ENCODE data around the gene C17orf113. TPM values are rescaled to one million over a fixed set of nuclear protein-coding genes. Genes with fewer than 3 reads are reported as not detected.

Gene C17orf113
- total and polyA plus RNA-seq, 4 donors = 0.12 to 0.17 (median 0.14) TPM; not detected in 1

DNA sequence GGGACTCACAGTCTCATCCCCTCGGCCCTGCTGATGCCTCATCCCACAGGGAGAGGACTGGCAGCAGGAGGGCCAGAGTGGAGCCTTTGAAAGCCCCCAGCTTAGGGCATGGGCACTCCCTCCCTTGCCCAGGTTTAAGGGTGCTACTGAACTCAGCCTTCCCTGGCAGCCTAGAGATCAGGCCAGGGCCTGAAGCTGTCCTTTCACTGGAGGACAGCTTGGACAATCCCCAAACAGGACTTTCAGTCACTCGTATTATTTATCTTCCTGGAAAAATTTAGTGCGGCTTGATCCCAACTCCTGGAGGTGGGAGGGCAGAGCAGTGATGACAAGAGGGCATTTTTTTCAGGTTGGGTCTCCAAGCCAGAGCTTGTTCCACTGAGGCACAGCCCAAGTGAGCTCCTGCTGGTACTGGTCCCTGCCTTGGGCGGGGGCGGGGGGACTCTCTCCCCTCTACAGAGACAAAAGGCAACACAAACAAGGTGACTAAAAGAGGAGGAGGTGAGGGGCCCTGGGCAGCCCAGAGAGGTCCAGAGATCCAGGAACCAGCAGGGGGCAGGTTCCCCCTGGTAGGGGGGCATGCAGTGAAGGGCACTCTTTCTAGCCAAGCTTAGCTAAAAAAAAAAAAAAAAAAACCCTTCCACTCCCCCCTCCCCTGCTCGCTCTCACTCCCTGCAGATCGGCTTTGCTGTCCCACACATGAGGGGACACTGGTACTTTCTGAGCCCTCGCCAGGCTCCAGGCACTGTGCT, 46.1 kb upstream of the C17orf113 start:
- Histone ChIP-seq H3K27me3 (ENCODE audit: control insufficient read depth in 4 of 4, insufficient read depth in 4 of 4, low read length in 3 of 4) (no peaks in the 10 kb centered on the region), H3K4me1 (ENCODE audit: control insufficient read depth in 4 of 4, insufficient read depth in 4 of 4, low read length in 3 of 4) (peaks cover 0 to 13% (median 7%) of the 10 kb centered on the region in 4 donors), H3K36me3 (ENCODE audit: control insufficient read depth in 4 of 4, insufficient read depth in 3 of 4, low read depth in 1 of 4, low read length in 3 of 4) (no peaks in the 10 kb centered on the region), H3K4me3 (ENCODE audit: low read depth in 1 of 3, low read length in 3 of 3) (no peak overlapping the region), H3K9me3 (ENCODE audit: control insufficient read depth in 4 of 4, low read length in 3 of 4) (no peaks in the 10 kb centered on the region), H3K9ac (ENCODE audit: low read depth in 1 of 2, low read length in 2 of 2) (no peak overlapping the region), H3K27ac (ENCODE audit: low read depth in 1 of 2, low read length in 2 of 2) (no peak overlapping the region)
- DNase-seq (ENCODE audit: low spot score) = no peak
- WGBS = 69% methylated on average over 8 of the region's 8 CpGs
- no peak for TF ChIP-seq HNF4G (IDR thresholded peaks at IDR 0.05)

DNA sequence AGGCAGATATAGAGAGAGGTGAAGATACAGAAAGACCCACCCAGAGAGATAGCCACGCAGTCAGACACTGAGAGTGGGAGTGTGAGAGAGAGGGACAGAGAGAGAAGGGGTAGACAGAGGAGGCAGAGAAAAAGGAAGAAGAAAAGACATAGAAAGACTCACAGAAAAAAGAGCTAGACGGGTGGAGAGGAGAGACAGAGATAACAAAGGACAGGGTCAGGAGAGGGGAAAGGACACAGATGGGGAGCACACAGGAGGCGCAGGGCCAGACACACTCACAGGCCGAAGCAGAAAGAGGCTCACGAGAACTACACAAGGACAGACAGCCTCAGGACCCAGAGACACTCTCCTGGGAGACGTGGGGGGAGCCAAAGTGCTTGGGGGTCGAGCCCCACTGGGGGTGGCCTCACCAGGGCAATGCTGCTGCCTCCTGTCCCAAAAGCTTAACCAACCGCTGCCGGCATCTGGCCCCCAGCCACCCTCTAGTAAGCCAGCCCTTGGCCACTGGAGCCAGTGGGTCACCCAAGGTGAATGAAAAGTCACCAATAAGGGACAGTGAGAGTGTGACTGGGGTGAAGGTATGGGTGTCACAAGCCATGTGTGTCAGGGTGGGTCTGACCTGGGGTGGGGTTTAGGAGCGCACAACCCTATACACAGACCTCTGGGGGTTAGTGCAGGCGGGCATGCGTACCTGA, 44.1 kb upstream of the C17orf113 start:
- Histone ChIP-seq H3K4me1 (ENCODE audit: control insufficient read depth in 4 of 4, insufficient read depth in 4 of 4, low read length in 3 of 4) (peaks cover 0 to 14% (median 8%) of the 10 kb centered on the region in 4 donors), H3K4me3 (ENCODE audit: low read depth in 1 of 3, low read length in 3 of 3) (no peak overlapping the region), H3K36me3 (ENCODE audit: control insufficient read depth in 4 of 4, insufficient read depth in 3 of 4, low read depth in 1 of 4, low read length in 3 of 4) (no peaks in the 10 kb centered on the region), H3K27ac (ENCODE audit: low read depth in 1 of 2, low read length in 2 of 2) (no peak overlapping the region), H3K27me3 (ENCODE audit: control insufficient read depth in 4 of 4, insufficient read depth in 4 of 4, low read length in 3 of 4) (no peaks in the 10 kb centered on the region), H3K9ac (ENCODE audit: low read depth in 1 of 2, low read length in 2 of 2) (no peak overlapping the region), H3K9me3 (ENCODE audit: control insufficient read depth in 4 of 4, low read length in 3 of 4) (no peaks in the 10 kb centered on the region)
- 82% methylated on average over 12 of the region's 12 CpGs for WGBS
- no peak for DNase-seq (ENCODE audit: low spot score)
- TF ChIP-seq SP1 (IDR thresholded peaks at IDR 0.05) (no peak), YY1 (IDR thresholded peaks at IDR 0.05) (no peak), FOXA1 (IDR thresholded peaks at IDR 0.05) (no peak), FOXA2 (IDR thresholded peaks at IDR 0.05) (no peak), JUND (IDR thresholded peaks at IDR 0.05) (no peak), HNF4A (conservative IDR thresholded peaks at IDR 0.05) (no peak), RAD21 (IDR thresholded peaks at IDR 0.05) (no peak), RXRA (IDR thresholded peaks at IDR 0.05) (no peak), EGR1 (IDR thresholded peaks at IDR 0.05; ENCODE audit: low read depth in 2 of 2) (no peak), NR2F2 (IDR thresholded peaks at IDR 0.05) (no peak)
- TF ChIP-seq, protein P1, sequence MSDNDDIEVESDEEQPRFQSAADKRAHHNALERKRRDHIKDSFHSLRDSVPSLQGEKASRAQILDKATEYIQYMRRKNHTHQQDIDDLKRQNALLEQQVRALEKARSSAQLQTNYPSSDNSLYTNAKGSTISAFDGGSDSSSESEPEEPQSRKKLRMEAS (IDR thresholded peaks at IDR 0.05) = no peak
- TF ChIP-seq, protein P2, sequence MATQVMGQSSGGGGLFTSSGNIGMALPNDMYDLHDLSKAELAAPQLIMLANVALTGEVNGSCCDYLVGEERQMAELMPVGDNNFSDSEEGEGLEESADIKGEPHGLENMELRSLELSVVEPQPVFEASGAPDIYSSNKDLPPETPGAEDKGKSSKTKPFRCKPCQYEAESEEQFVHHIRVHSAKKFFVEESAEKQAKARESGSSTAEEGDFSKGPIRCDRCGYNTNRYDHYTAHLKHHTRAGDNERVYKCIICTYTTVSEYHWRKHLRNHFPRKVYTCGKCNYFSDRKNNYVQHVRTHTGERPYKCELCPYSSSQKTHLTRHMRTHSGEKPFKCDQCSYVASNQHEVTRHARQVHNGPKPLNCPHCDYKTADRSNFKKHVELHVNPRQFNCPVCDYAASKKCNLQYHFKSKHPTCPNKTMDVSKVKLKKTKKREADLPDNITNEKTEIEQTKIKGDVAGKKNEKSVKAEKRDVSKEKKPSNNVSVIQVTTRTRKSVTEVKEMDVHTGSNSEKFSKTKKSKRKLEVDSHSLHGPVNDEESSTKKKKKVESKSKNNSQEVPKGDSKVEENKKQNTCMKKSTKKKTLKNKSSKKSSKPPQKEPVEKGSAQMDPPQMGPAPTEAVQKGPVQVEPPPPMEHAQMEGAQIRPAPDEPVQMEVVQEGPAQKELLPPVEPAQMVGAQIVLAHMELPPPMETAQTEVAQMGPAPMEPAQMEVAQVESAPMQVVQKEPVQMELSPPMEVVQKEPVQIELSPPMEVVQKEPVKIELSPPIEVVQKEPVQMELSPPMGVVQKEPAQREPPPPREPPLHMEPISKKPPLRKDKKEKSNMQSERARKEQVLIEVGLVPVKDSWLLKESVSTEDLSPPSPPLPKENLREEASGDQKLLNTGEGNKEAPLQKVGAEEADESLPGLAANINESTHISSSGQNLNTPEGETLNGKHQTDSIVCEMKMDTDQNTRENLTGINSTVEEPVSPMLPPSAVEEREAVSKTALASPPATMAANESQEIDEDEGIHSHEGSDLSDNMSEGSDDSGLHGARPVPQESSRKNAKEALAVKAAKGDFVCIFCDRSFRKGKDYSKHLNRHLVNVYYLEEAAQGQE (IDR thresholded peaks at IDR 0.05) = no peak

DNA sequence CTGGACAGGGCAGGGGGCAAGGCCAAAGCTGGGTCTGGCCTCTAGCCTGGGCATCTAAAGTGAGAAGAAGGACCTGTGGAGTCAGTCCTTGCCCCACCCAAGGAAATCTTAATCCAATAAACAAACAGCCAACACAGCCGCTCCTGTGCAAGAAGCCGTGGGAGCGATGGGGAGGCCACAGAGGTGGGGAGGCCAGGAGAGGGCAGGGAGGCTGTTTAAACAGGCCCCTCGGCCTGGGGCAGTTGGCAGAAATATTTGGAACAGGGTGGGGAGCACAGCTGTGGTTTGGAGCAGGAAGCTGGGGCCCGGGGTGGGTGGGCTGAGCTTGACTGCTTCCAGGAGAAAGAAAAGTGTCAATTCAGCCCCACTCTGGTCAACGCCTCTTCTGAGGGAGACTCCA, 42.5 kb upstream of the C17orf113 start:
- H3K27me3 ChIP-seq (ENCODE audit: control insufficient read depth in 4 of 4, insufficient read depth in 4 of 4, low read length in 3 of 4) = no peaks in the 10 kb centered on the region
- peaks cover 2 to 17% (median 9%) of the 10 kb centered on the region in 4 donors for H3K4me1 ChIP-seq (ENCODE audit: control insufficient read depth in 4 of 4, insufficient read depth in 4 of 4, low read length in 3 of 4)
- H3K27ac ChIP-seq (ENCODE audit: low read depth in 1 of 2, low read length in 2 of 2) = no peak overlapping the region
- H3K9me3 ChIP-seq (ENCODE audit: control insufficient read depth in 4 of 4, low read length in 3 of 4) = no peaks in the 10 kb centered on the region
- no peak overlapping the region for H3K9ac ChIP-seq (ENCODE audit: low read depth in 1 of 2, low read length in 2 of 2)
- DNase-seq (ENCODE audit: low spot score) = no peak
- no peak overlapping the region for H3K4me3 ChIP-seq (ENCODE audit: low read depth in 1 of 3, low read length in 3 of 3)
- H3K36me3 ChIP-seq (ENCODE audit: control insufficient read depth in 4 of 4, insufficient read depth in 3 of 4, low read depth in 1 of 4, low read length in 3 of 4) = no peaks in the 10 kb centered on the region
- 79% methylated on average over 6 of the region's 6 CpGs for WGBS
- TF ChIP-seq FOXA1 (IDR thresholded peaks at IDR 0.05) (no peak), FOXA2 (IDR thresholded peaks at IDR 0.05) (no peak), RAD21 (IDR thresholded peaks at IDR 0.05) (no peak), GABPA (IDR thresholded peaks at IDR 0.05 in 1 of 2, conservative IDR thresholded peaks at IDR 0.05 in 1 of 2) (no peak), SP1 (IDR thresholded peaks at IDR 0.05) (no peak), HNF4A (conservative IDR thresholded peaks at IDR 0.05) (no peak), NR2F2 (IDR thresholded peaks at IDR 0.05) (no peak), RXRA (IDR thresholded peaks at IDR 0.05) (no peak), TAF1 (conservative IDR thresholded peaks at IDR 0.05) (no peak), HNF4G (IDR thresholded peaks at IDR 0.05) (no peak), EGR1 (IDR thresholded peaks at IDR 0.05; ENCODE audit: low read depth in 2 of 2) (no peak)
- TF ChIP-seq, protein P3, sequence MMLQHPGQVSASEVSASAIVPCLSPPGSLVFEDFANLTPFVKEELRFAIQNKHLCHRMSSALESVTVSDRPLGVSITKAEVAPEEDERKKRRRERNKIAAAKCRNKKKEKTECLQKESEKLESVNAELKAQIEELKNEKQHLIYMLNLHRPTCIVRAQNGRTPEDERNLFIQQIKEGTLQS (IDR thresholded peaks at IDR 0.05) = no peak
- TF ChIP-seq, protein P2 (IDR thresholded peaks at IDR 0.05) = no peak

Measured in liver (tissue), 9 donors.